OCI-LY1 (cell line): Measurements from ENCODE around the gene SEMA6D.
"Not testable (repeated sequence)": the region's sequence is repeated elsewhere in the genome, so short reads cannot be mapped to it uniquely, and the experiment has no call there.

Experiments
- CTCF ChIP-seq: fragments of 200-600 bp; sonication (generic), shearing (Covaris generic); IDR thresholded peaks from 2 replicates; pipeline ENCODE4 v1.5.1; 2017; ENCODE audit warnings: mild to moderate bottlenecking, antibody characterized with exemption, low read length, moderate library complexity, mixed read lengths
- EZH2 ChIP-seq: fragments of 200-600 bp; sonication (generic), shearing (Covaris generic); IDR thresholded peaks from 2 replicates; pipeline ENCODE4 v1.8.0; 2017; ENCODE audit warnings: borderline replicate concordance, mixed run types, mild to moderate bottlenecking, antibody characterized with exemption, low read length, moderate library complexity, mixed read lengths

GRCh38 chr15:47738144-47738825 lies 21.0 kb downstream of the SEMA6D start:
- TF ChIP-seq CTCF, EZH2: not testable (repeated sequence)
